NT2/D1 (cell line): ENCODE data around the gene KCNJ12.
"Not testable (repeated sequence)": the region's sequence is repeated elsewhere in the genome, so short reads cannot be mapped to it uniquely, and the experiment has no call there.

Experiments used
- DNase-seq: peaks from one replicate; pipeline ENCODE4 v3.0.0-alpha.2; 2011; ENCODE audit warnings: low read depth, low spot score
- H3K27me3 ChIP-seq: 2 replicates; pipeline ENCODE4 v1.6.0; 2011; ENCODE audit warnings: mild to moderate bottlenecking; ENCODE audit not compliant: insufficient read length, insufficient read depth
- H3K36me3 ChIP-seq: 2 replicates; pipeline ENCODE4 v1.6.1; 2011; ENCODE audit warnings: mild to moderate bottlenecking, low read length, mixed read lengths; ENCODE audit not compliant: insufficient read depth, insufficient read length
- H3K4me1 ChIP-seq: 2 replicates; pipeline ENCODE4 v1.5.1; 2011; ENCODE audit not compliant: insufficient read depth, insufficient read length
- H3K4me3 ChIP-seq: 2 replicates; pipeline ENCODE4 v1.5.1; 2011; ENCODE audit warnings: low read depth; ENCODE audit not compliant: insufficient read length
- H3K9ac ChIP-seq: 2 replicates; pipeline ENCODE4 v1.6.0; 2011; ENCODE audit warnings: low read depth; ENCODE audit not compliant: insufficient read length
- H3K9me3 ChIP-seq: 2 replicates; pipeline ENCODE4 v1.5.1; 2011; ENCODE audit warnings: mild to moderate bottlenecking, low read length; ENCODE audit not compliant: insufficient read depth
- SUZ12 ChIP-seq: IDR thresholded peaks from 2 replicates; pipeline ENCODE4 v1.6.1; 2011; ENCODE audit not compliant: insufficient read length, insufficient read depth; ENCODE audit errors: extremely low read depth
- YY1 ChIP-seq: IDR thresholded peaks from 2 replicates; pipeline ENCODE4 v1.6.1; 2011; ENCODE audit not compliant: insufficient read length, insufficient read depth
- ZNF274 ChIP-seq: IDR thresholded peaks from 2 replicates; pipeline ENCODE4 v1.6.1; 2011; ENCODE audit warnings: mild to moderate bottlenecking, low read depth, low read length

Gene KCNJ12

GRCh38 chr17:21341925-21342540 is 34.1 kb upstream of the KCNJ12 start:
- not testable (repeated sequence) for H3K9ac ChIP-seq, H3K9me3 ChIP-seq, H3K4me1 ChIP-seq, DNase-seq, H3K4me3 ChIP-seq, H3K36me3 ChIP-seq, H3K27me3 ChIP-seq

GRCh38 chr17:21343061-21343949 is 32.9 kb upstream of the KCNJ12 start:
- not testable (repeated sequence) for H3K9ac ChIP-seq, H3K4me3 ChIP-seq, H3K27me3 ChIP-seq, DNase-seq, H3K4me1 ChIP-seq, H3K9me3 ChIP-seq, H3K36me3 ChIP-seq

DNA sequence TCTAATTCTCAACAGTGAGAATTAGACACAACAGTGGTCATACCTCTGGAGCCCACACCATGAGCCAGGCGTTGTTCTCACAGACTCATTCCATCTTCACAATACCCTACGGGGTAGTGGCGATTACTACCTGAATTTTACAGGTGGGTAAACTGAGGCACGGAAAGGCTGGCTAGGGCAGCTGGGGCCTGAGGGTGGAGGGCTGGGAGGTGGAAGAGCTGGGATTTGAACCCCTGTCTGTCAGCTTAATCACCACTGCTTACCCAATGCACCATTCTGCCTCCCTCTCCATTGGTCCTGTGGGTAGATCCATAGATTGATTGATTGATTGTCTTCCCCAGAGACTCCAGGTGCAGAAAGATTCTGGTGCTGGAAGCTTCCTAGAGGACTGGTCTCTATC is 31.4 kb upstream of the KCNJ12 start:
- H3K9ac ChIP-seq, H3K4me3 ChIP-seq, DNase-seq, H3K27me3 ChIP-seq, H3K4me1 ChIP-seq, H3K9me3 ChIP-seq, H3K36me3 ChIP-seq: not testable (repeated sequence)

GRCh38 chr17:21345236-21345635 is 30.9 kb upstream of the KCNJ12 start:
- no peak for DNase-seq
- no peak overlapping the region for H3K9ac ChIP-seq
- TF ChIP-seq YY1 (no peak), SUZ12 (no peak), ZNF274 (no peak)
- no peaks in the 10 kb centered on the region for H3K4me1 ChIP-seq
- no peak overlapping the region for H3K4me3 ChIP-seq
- no peaks in the 10 kb centered on the region for H3K36me3 ChIP-seq
- no peaks in the 10 kb centered on the region for H3K9me3 ChIP-seq
- no peaks in the 10 kb centered on the region for H3K27me3 ChIP-seq

GRCh38 chr17:21346107-21346506 is 30.1 kb upstream of the KCNJ12 start:
- H3K4me3 ChIP-seq, H3K9ac ChIP-seq, H3K27me3 ChIP-seq, H3K36me3 ChIP-seq, H3K4me1 ChIP-seq, DNase-seq, H3K9me3 ChIP-seq: not testable (repeated sequence)

DNA sequence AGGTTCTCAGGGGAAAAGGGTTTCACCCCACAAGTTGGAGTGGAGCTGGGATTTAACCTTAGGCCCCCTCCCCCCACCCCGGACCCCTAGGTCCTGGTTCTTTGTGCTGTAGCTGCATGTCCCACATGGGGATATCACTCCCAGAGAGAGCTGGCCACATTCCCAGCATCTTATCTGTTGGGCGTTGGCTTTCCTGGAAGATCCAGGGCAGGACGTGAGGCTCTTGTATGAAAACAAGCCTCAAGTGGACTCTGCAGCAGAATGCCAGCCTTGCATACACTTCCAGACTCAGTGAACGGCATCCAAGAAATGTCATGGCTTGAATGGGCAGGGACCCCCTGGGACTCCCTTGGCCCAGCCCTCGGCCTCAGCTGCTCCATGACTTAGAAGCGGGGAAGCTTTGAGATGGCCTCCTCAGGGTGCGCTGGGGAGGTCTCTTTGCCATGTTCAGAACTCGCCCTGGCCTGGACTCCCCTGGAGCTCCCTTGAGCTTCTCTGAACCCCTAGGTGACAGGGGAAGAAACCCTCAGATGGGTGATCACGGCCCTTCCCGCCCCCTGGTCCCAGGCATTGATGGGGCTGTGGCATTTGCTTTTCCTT is 29.4 kb upstream of the KCNJ12 start:
- H3K36me3 ChIP-seq, H3K9me3 ChIP-seq, H3K9ac ChIP-seq, H3K27me3 ChIP-seq, H3K4me3 ChIP-seq, H3K4me1 ChIP-seq, DNase-seq: not testable (repeated sequence)

DNA sequence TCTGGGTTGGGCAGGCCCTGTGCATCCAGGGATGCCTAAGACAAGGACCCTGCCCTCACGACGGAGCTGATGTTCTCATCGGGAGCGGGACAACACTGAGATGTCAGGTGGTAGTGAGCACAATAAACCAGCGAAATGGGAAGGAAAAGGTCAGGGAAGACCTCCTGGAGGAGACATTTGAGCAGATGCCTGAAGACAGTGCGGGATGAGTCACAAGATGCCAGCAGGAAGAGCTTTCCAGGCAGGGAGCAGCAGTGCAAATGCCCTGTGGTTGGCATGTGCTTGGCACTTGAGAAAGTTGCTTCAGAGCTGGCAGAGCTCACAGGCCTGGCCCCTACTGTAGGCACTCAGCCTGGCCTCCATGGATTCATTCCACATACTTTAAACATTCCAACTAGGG is 28.5 kb upstream of the KCNJ12 start:
- H3K27me3 ChIP-seq, H3K9ac ChIP-seq, H3K4me3 ChIP-seq, H3K4me1 ChIP-seq, H3K9me3 ChIP-seq, H3K36me3 ChIP-seq, DNase-seq: not testable (repeated sequence)

- H3K4me1 ChIP-seq, H3K9ac ChIP-seq, DNase-seq, H3K27me3 ChIP-seq, H3K9me3 ChIP-seq, H3K36me3 ChIP-seq, H3K4me3 ChIP-seq: not testable (repeated sequence)
Observed at GRCh38 chr17:21348081-21348925, 27.9 kb upstream of the KCNJ12 start.

GRCh38 chr17:21348926-21349261 is 27.3 kb upstream of the KCNJ12 start:
- H3K9ac ChIP-seq, H3K27me3 ChIP-seq, H3K4me1 ChIP-seq, H3K36me3 ChIP-seq, H3K4me3 ChIP-seq, DNase-seq, H3K9me3 ChIP-seq: not testable (repeated sequence)

- not testable (repeated sequence) for H3K27me3 ChIP-seq, H3K9ac ChIP-seq, H3K36me3 ChIP-seq, DNase-seq, H3K9me3 ChIP-seq, H3K4me1 ChIP-seq, H3K4me3 ChIP-seq
Observed at GRCh38 chr17:21349358-21350050, 26.7 kb upstream of the KCNJ12 start.
